GM12878 (cell line): ENCODE measurements around the gene GNAQ. TPM values are rescaled to one million over a fixed set of nuclear protein-coding genes. Genes with fewer than 3 reads are reported as not detected.
A peak's percentile ranks its signal among the peaks of the same experiment; 100 is the strongest.

Experiments used
- ATAC-seq: fragments of 200-7000 bp; cut with Tn5 transposase; 3 replicates; pipeline ENCODE4 v1.9.1; 2020; ENCODE audit warnings: mild to moderate bottlenecking, moderate library complexity
- BruUV-seq: library from RNA; stranded (reverse); fragments of 400-500 nt; replicated peaks from 2 replicates; lab custom pipeline; 2021; lab: Mats Ljungman, UMichigan
- CTCF ChIA-PET: fragments of 300-600 bp; sonication (Branson Sonifier 250); formaldehyde crosslinking; extraction: SDS; loops from one replicate; lab custom pipeline; 2021; ENCODE audit warnings: inconsistent platforms; lab: Yijun Ruan, JAX
- POLR2A ChIA-PET: fragments of 350-600 bp; formaldehyde crosslinking; extraction: SDS; loops from one replicate; lab custom pipeline; 2021; ENCODE audit warnings: inconsistent platforms; lab: Charles Lee
- RAD21 ChIA-PET: fragments of 300-600 bp; sonication (Branson Sonifier 250); formaldehyde crosslinking; loops from one replicate; lab custom pipeline; 2023; ENCODE audit warnings: antibody characterized with exemption; ENCODE audit not compliant: unreplicated experiment; lab: Charles Lee
- SMC1A ChIA-PET: fragments of 300-600 bp; sonication (Branson Sonifier 250); formaldehyde crosslinking; loops from one replicate; lab custom pipeline; 2023; ENCODE audit not compliant: unreplicated experiment, uncharacterized antibody; lab: Charles Lee
- DNase-seq: peaks from one replicate; pipeline ENCODE4 v3.0.0-alpha.2; 2011; ENCODE audit warnings: low read depth, low spot score
- FAIRE-seq: peaks from 3 replicates; lab custom pipeline; 2011; peaks lifted over from hg19 to GRCh38; lab: Jason Lieb, UNC
- H2AFZ ChIP-seq: 2 replicates; pipeline ENCODE4 v1.6.0; 2011; ENCODE audit warnings: low read depth, low read length, control low read depth; ENCODE audit not compliant: control insufficient read depth
- H3K27ac ChIP-seq: 2 replicates; pipeline ENCODE4 v1.5.1; 2011; ENCODE audit warnings: control low read depth; ENCODE audit not compliant: control insufficient read depth, insufficient read depth
- H3K27me3 ChIP-seq, 2 experiments: replicated peaks in 1 of 2; 2 replicates each; pipeline versions ENCODE4 v1.6.0 to v1.6.1; 2011; ENCODE audit warnings: low read length in 1 of 2; ENCODE audit not compliant: control insufficient read depth in 2 of 2, insufficient read depth in 2 of 2
- H3K36me3 ChIP-seq, 2 experiments: 2 replicates each; pipeline ENCODE4 v1.5.1; 2011; ENCODE audit warnings: low read length in 1 of 2; ENCODE audit not compliant: control insufficient read depth in 2 of 2, insufficient read depth in 2 of 2
- H3K4me1 ChIP-seq: 2 replicates; pipeline ENCODE4 v1.6.1; 2011; ENCODE audit warnings: mild to moderate bottlenecking, low read length, moderate library complexity, mixed read lengths; ENCODE audit not compliant: control insufficient read depth, insufficient read depth
- H3K4me2 ChIP-seq: 2 replicates; pipeline ENCODE4 v1.6.0; 2011; ENCODE audit warnings: control low read depth; ENCODE audit not compliant: control insufficient read depth, insufficient read depth
- H3K4me3 ChIP-seq: fragments of 200-600 bp; sonication (generic); 2 replicates; pipeline ENCODE4 v1.5.1; 2016
- H3K79me2 ChIP-seq: 2 replicates; pipeline ENCODE4 v1.6.0; 2011; ENCODE audit warnings: low read length; ENCODE audit not compliant: control insufficient read depth, insufficient read depth
- H3K9ac ChIP-seq: 2 replicates; pipeline ENCODE4 v1.8.0; 2011; ENCODE audit warnings: low read length, control low read depth, mixed read lengths; ENCODE audit not compliant: control insufficient read depth, insufficient read depth
- H3K9me3 ChIP-seq: replicated peaks from 3 replicates; pipeline ENCODE4 v1.5.1; 2011; ENCODE audit warnings: mild to moderate bottlenecking, low read length; ENCODE audit not compliant: control insufficient read depth, insufficient read depth
- H4K20me1 ChIP-seq: 2 replicates; pipeline ENCODE4 v1.6.0; 2011; ENCODE audit not compliant: control insufficient read depth, insufficient read depth
- CBX5 ChIP-seq: sonication (generic); IDR thresholded peaks from 2 replicates; pipeline ENCODE4 v1.6.1; 2016; ENCODE audit warnings: low read depth, moderate library complexity, mild to moderate bottlenecking, inconsistent platforms
- HDGF ChIP-seq: fragments of 450-650 bp; IDR thresholded peaks from 2 replicates; pipeline ENCODE4 v1.6.1; 2016; ENCODE audit warnings: antibody characterized with exemption
- NR2F1 ChIP-seq: fragments of 450-650 bp; conservative IDR thresholded peaks from 2 replicates; pipeline ENCODE4 v1.6.1; 2017; ENCODE audit warnings: mild to moderate bottlenecking
- SMAD1 ChIP-seq: fragments of 450-650 bp; IDR thresholded peaks from 2 replicates; pipeline ENCODE4 v1.6.1; 2018; ENCODE audit warnings: mild to moderate bottlenecking, low read depth; ENCODE audit not compliant: partially characterized antibody
- SREBF2 ChIP-seq: IDR thresholded peaks from 2 replicates; pipeline ENCODE4 v1.6.1; 2012; ENCODE audit warnings: mild to moderate bottlenecking, low read length
- SRF ChIP-seq, 2 experiments: IDR thresholded peaks; 2 replicates each; pipeline ENCODE4 v1.6.1; 2011; ENCODE audit warnings: low read depth in 2 of 2, low read length in 2 of 2, mild to moderate bottlenecking in 1 of 2, moderate library complexity in 1 of 2
- TBL1XR1 ChIP-seq: IDR thresholded peaks from 2 replicates; pipeline ENCODE4 v1.6.1; 2012; ENCODE audit warnings: low read depth, low read length, improper control_type of control experiment
- TCF7 ChIP-seq: IDR thresholded peaks from 2 replicates; pipeline ENCODE4 v1.6.1; 2014; ENCODE audit warnings: antibody characterized with exemption, borderline replicate concordance
- WGBS: methylation state at CpG from one replicate; pipeline ENCODE4 v1.1.6; 2016; ENCODE audit warnings: low lambda C conversion rate; ENCODE audit not compliant: insufficient replicate concordance, insufficient coverage; ENCODE audit errors: missing lambda C conversion rate; 5-methylcytosine and 5-hydroxymethylcytosine counted together
- in situ Hi-C: fragments of 300-500 bp; cut with MboI; formaldehyde crosslinking; loops from 9 replicates; pipeline ENCODE4 v1.14.3; 2018; ENCODE audit warnings: mixed read lengths
- intact Hi-C: fragments of 100-400 bp; cut with micrococcal nuclease; formaldehyde crosslinking; loops from one replicate; pipeline ENCODE4 v1.14.2; 2022; ENCODE audit not compliant: unreplicated experiment
- polyA plus RNA-seq, 11 experiments: library from polyadenylated mRNA; depleted of rRNA in 4 of 11; unstranded in 6 of 11; stranded (reverse) in 5 of 11; fragments of >200 nt; fragmentation: Nextera tagmentation in 4 of 11; fragmentation: Illumina TruSeq in 1 of 11; extraction: Ambion mirVana in 4 of 11; extraction: Trizol in 1 of 11; gene quantifications; 1 replicate in 1 of 11; 2 replicates in 10 of 11; pipeline versions ENCODE4 v1.2.1 to v1.2.3, GENCODE V29; 2011 to 2016; ENCODE audit warnings: inconsistent platforms in 2 of 11, missing spikeins in 2 of 11, low read depth in 1 of 11
- total RNA-seq, 4 experiments: library from RNA; depleted of rRNA in 3 of 4; stranded (reverse); fragments of >200 nt in 3 of 4; fragmentation: Illumina TruSeq in 1 of 4; extraction: Trizol in 1 of 4; gene quantifications; 2 replicates each; pipeline versions ENCODE4 v1.2.1 to v1.2.3, GENCODE V29; 2013 to 2021
- TF ChIP-seq, protein P1 (sequence below): fragments of 450-650 bp; IDR thresholded peaks from 2 replicates; pipeline ENCODE4 v1.6.1; 2018; ENCODE audit warnings: mild to moderate bottlenecking, low read depth, moderate library complexity; ENCODE audit not compliant: partially characterized antibody
- TF ChIP-seq, protein P2 (sequence below): fragments of 450-650 bp; IDR thresholded peaks from 2 replicates; pipeline ENCODE4 v1.6.1; 2017; ENCODE audit warnings: mild to moderate bottlenecking, low read depth, inconsistent platforms; ENCODE audit not compliant: poor library complexity, severe bottlenecking

The GNAQ gene
- total and polyA plus RNA-seq, 10 of the 15 experiments (the other 5 are each of a cell fraction or from before 2014, with no cell fraction given): 0.15 to 47.2 (median 0.49) TPM

DNA sequence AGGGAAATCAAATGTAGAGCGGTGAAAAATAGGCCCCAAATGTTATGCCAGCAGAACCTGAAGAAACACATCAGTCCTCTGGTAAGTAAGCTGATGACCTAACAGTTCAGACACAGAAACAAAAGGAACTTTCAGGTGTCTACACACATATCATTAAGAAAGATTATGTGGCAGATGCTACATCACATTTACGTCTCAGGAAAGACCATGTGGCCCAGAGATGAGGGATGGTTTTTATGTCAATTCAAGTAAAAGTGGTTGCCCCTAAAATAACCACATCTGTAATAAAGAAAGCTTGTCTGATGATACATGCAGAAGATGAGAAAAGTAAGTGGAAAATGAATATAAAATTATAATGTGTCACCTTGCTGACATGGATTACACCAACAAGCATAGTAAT is 31.4 kb downstream of the GNAQ start:
- no peak for DNase-seq
- Histone ChIP-seq H3K9ac (no peak overlapping the region), H3K4me1 (no peaks in the 10 kb centered on the region), H3K4me3 (no peak overlapping the region), H3K9me3 (no peaks in the 10 kb centered on the region), H2AFZ (no peak overlapping the region), H3K36me3 (no peaks in the 10 kb centered on the region), H3K4me2 (no peak overlapping the region), H3K27ac (no peak overlapping the region), H3K27me3 (no peaks in the 10 kb centered on the region; a peak in 2 of 4 replicates), H3K79me2 (no peaks in the 10 kb centered on the region), H4K20me1 (no peaks in the 10 kb centered on the region)
- intact Hi-C loops (loop anchor here (10.0 kb wide), 1 partner anchor 215 kb away; no protein-coding TSS in a partner anchor), in situ Hi-C loops (no loop called here)
- ATAC-seq: peak; percentile 42
- SMC1A ChIA-PET: interaction anchor here (0.9 to 3.9 kb wide), 5 partner anchors 11 to 22 kb away, joined by 3 to 13 read pairs (median 7); no protein-coding TSS in a partner anchor
- no peak for TF ChIP-seq SMAD1
- WGBS: 86% methylated on average over 2 of the region's 2 CpGs
- BruUV-seq: no TSS peak
- RAD21 ChIA-PET: interaction anchor here (1.0 to 1.4 kb wide), 3 partner anchors 19 to 135 kb away, joined by 3 to 8 read pairs (median 3); no protein-coding TSS in a partner anchor
- CTCF ChIA-PET: interaction anchor here (0.6 to 1.3 kb wide), 3 partner anchors 11 to 37 kb away, joined by 3 to 4 read pairs (median 3); no protein-coding TSS in a partner anchor
- POLR2A ChIA-PET: interaction anchor here (0.6 kb wide), 1 partner anchor 29 kb away, joined by 3 read pairs; no protein-coding TSS in a partner anchor
- FAIRE-seq: no peak

DNA sequence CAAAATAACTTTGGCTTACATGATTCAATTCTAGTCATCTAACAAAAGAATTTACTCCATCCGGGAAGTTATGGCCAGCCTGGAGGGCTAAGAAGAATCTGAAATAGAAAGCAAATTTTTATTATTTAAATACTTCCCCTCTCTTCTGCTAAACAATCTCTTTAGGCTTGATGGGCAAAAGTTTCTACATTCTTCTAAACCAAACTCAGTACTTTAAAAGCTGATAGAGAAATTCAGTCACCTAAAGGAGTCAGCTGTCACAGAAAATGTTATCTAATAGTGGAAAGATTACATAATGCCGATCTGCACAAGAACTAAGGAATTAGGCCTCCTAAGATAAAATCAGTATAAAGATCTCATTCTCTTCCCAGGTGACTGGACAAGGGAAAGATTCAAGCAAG is 32.4 kb downstream of the GNAQ start:
- Histone ChIP-seq H4K20me1 (no peaks in the 10 kb centered on the region), H3K27me3 (no peaks in the 10 kb centered on the region; a peak in 2 of 4 replicates), H3K4me1 (no peaks in the 10 kb centered on the region), H3K79me2 (no peaks in the 10 kb centered on the region), H3K4me2 (no peak overlapping the region), H3K36me3 (no peaks in the 10 kb centered on the region), H3K9me3 (no peaks in the 10 kb centered on the region), H3K4me3 (no peak overlapping the region), H2AFZ (no peak overlapping the region), H3K27ac (no peak overlapping the region), H3K9ac (no peak overlapping the region)
- no peak for FAIRE-seq
- no peak for ATAC-seq
- SMC1A ChIA-PET: interaction anchor here (0.5 to 3.9 kb wide), 6 partner anchors 10 to 133 kb away, joined by 3 to 13 read pairs (median 6); no protein-coding TSS in a partner anchor
- CTCF ChIA-PET: interaction anchor here (0.9 to 1.1 kb wide), 2 partner anchors 22 to 36 kb away, joined by 3 to 4 read pairs; no protein-coding TSS in a partner anchor
- RAD21 ChIA-PET: interaction anchor here (0.6 to 1.7 kb wide), 5 partner anchors 10 to 45 kb away, joined by 3 to 7 read pairs (median 3); no protein-coding TSS in a partner anchor
- intact Hi-C loops (no loop called here), in situ Hi-C loops (no loop called here)
- no peak for DNase-seq
- POLR2A ChIA-PET: interaction anchor here (1.2 kb wide), 1 partner anchor 11 kb away, joined by 4 read pairs; no protein-coding TSS in a partner anchor
- no TSS peak for BruUV-seq
- WGBS: 20% methylated on average over 2 of the region's 2 CpGs
- TF ChIP-seq SREBF2: no peak
- no peak for TF ChIP-seq TCF7
- TF ChIP-seq SRF (IDR thresholded peaks at IDR 0.05; ENCODE audit: low read depth in 2 of 2, low read length in 2 of 2): no peak
- no peak for TF ChIP-seq SMAD1
- TF ChIP-seq NR2F1: no peak
- no peak for TF ChIP-seq TBL1XR1
- TF ChIP-seq, protein P1, sequence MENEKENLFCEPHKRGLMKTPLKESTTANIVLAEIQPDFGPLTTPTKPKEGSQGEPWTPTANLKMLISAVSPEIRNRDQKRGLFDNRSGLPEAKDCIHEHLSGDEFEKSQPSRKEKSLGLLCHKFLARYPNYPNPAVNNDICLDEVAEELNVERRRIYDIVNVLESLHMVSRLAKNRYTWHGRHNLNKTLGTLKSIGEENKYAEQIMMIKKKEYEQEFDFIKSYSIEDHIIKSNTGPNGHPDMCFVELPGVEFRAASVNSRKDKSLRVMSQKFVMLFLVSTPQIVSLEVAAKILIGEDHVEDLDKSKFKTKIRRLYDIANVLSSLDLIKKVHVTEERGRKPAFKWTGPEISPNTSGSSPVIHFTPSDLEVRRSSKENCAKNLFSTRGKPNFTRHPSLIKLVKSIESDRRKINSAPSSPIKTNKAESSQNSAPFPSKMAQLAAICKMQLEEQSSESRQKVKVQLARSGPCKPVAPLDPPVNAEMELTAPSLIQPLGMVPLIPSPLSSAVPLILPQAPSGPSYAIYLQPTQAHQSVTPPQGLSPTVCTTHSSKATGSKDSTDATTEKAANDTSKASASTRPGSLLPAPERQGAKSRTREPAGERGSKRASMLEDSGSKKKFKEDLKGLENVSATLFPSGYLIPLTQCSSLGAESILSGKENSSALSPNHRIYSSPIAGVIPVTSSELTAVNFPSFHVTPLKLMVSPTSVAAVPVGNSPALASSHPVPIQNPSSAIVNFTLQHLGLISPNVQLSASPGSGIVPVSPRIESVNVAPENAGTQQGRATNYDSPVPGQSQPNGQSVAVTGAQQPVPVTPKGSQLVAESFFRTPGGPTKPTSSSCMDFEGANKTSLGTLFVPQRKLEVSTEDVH: no peak
- TF ChIP-seq, protein P2, sequence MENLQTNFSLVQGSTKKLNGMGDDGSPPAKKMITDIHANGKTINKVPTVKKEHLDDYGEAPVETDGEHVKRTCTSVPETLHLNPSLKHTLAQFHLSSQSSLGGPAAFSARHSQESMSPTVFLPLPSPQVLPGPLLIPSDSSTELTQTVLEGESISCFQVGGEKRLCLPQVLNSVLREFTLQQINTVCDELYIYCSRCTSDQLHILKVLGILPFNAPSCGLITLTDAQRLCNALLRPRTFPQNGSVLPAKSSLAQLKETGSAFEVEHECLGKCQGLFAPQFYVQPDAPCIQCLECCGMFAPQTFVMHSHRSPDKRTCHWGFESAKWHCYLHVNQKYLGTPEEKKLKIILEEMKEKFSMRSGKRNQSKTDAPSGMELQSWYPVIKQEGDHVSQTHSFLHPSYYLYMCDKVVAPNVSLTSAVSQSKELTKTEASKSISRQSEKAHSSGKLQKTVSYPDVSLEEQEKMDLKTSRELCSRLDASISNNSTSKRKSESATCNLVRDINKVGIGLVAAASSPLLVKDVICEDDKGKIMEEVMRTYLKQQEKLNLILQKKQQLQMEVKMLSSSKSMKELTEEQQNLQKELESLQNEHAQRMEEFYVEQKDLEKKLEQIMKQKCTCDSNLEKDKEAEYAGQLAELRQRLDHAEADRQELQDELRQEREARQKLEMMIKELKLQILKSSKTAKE: no peak
- TF ChIP-seq HDGF: no peak
- TF ChIP-seq CBX5: no peak
